CD14-positive monocyte (primary cell): ENCODE data around the gene CDH15. TPM values are rescaled to one million over a fixed set of nuclear protein-coding genes. Genes with fewer than 3 reads are reported as not detected.

Experiments used
- DNase-seq, 3 donors: peaks; one replicate each; pipeline ENCODE4 v3.0.0-alpha.2; 2011 to 2022
- H2AFZ ChIP-seq: 2 replicates; pipeline ENCODE4 v1.6.0; 2012; ENCODE audit warnings: mild to moderate bottlenecking, low read depth, low read length, inconsistent platforms; ENCODE audit not compliant: insufficient read depth, poor library complexity, severe bottlenecking
- H3K27ac ChIP-seq, 2 donors: 1 replicate in 1 of 2; 2 replicates in 1 of 2; pipeline ENCODE4 v1.5.1; 2012 to 2013; ENCODE audit warnings: low read length in 2 of 2, control low read depth in 1 of 2, inconsistent platforms in 1 of 2, low read depth in 1 of 2, mild to moderate bottlenecking in 1 of 2
- H3K27me3 ChIP-seq, 2 donors: one replicate each; pipeline versions ENCODE4 v1.6.0 to v1.6.1; 2011 to 2013; ENCODE audit warnings: low read length in 2 of 2; ENCODE audit not compliant: control insufficient read depth in 2 of 2, insufficient read depth in 2 of 2
- H3K36me3 ChIP-seq, 2 donors: replicated peaks in 1 of 2; 1 replicate in 1 of 2; 2 replicates in 1 of 2; pipeline versions ENCODE4 v1.5.1 to v1.6.1; 2012 to 2013; ENCODE audit warnings: low read length in 2 of 2, control low read depth in 1 of 2, inconsistent platforms in 1 of 2, mild to moderate bottlenecking in 1 of 2; ENCODE audit not compliant: insufficient read depth in 2 of 2, control insufficient read depth in 1 of 2
- H3K4me1 ChIP-seq, 2 donors: 1 replicate in 1 of 2; 2 replicates in 1 of 2; pipeline versions ENCODE4 v1.5.1 to v1.6.1; 2012 to 2013; ENCODE audit warnings: low read length in 2 of 2, control low read depth in 1 of 2, inconsistent platforms in 1 of 2, mild to moderate bottlenecking in 1 of 2, moderate library complexity in 1 of 2; ENCODE audit not compliant: insufficient read depth in 2 of 2, control insufficient read depth in 1 of 2
- H3K4me2 ChIP-seq: replicated peaks from 2 replicates; pipeline ENCODE3; 2012; ENCODE audit warnings: low read length, moderate library complexity, mild to moderate bottlenecking; ENCODE audit not compliant: poor library complexity, severe bottlenecking; ENCODE audit errors: extremely low read depth
- H3K4me3 ChIP-seq, 3 experiments: fragments of 200-600 bp in 1 of 3; sonication (generic) in 1 of 3; replicated peaks in 1 of 3; 1 replicate in 2 of 3; 2 replicates in 1 of 3; pipeline ENCODE4 v1.5.1; 2011 to 2013; ENCODE audit warnings: low read length in 3 of 3, mild to moderate bottlenecking in 3 of 3, control low read depth in 2 of 3, low read depth in 2 of 3, inconsistent platforms in 1 of 3, moderate library complexity in 1 of 3
- H3K79me2 ChIP-seq: 2 replicates; pipeline ENCODE4 v1.6.0; 2012; ENCODE audit warnings: mild to moderate bottlenecking, control low read depth, inconsistent platforms, low read length, moderate library complexity; ENCODE audit not compliant: insufficient read depth
- H3K9ac ChIP-seq: 2 replicates; pipeline ENCODE4 v1.6.0; 2017; ENCODE audit warnings: low read length, mild to moderate bottlenecking; ENCODE audit not compliant: insufficient read depth, poor library complexity, severe bottlenecking
- H3K9me3 ChIP-seq, 2 donors: replicated peaks in 1 of 2; 1 replicate in 1 of 2; 2 replicates in 1 of 2; pipeline versions ENCODE4 v1.5.1 to v1.6.1; 2012 to 2013; ENCODE audit warnings: low read length in 2 of 2, control low read depth in 1 of 2; ENCODE audit not compliant: control insufficient read depth in 1 of 2, insufficient read depth in 1 of 2
- H4K20me1 ChIP-seq: 2 replicates; pipeline ENCODE4 v1.6.0; 2012; ENCODE audit warnings: mild to moderate bottlenecking, low read length, control low read depth, moderate library complexity; ENCODE audit not compliant: insufficient read depth
- H3K27ac Mint-ChIP-seq, 7 donors: one replicate each; pipeline ENCODE4 v1.8.0; 2020; ENCODE audit warnings: mild to moderate bottlenecking in 7 of 7, mixed read lengths in 7 of 7, moderate library complexity in 6 of 7, inconsistent platforms in 2 of 7
- H3K27me3 Mint-ChIP-seq, 3 donors: one replicate each; pipeline ENCODE4 v1.8.0; 2021 to 2022; ENCODE audit warnings: low read depth in 3 of 3, mild to moderate bottlenecking in 3 of 3, mixed read lengths in 3 of 3, moderate library complexity in 3 of 3, inconsistent platforms in 1 of 3
- H3K36me3 Mint-ChIP-seq, 2 donors: one replicate each; pipeline ENCODE4 v1.8.0; 2020; ENCODE audit warnings: mixed read lengths in 2 of 2, inconsistent platforms in 1 of 2, mild to moderate bottlenecking in 1 of 2
- H3K4me1 Mint-ChIP-seq: one replicate; pipeline ENCODE4 v1.8.0; 2020; ENCODE audit warnings: mild to moderate bottlenecking, mixed read lengths
- H3K4me3 Mint-ChIP-seq, 2 donors: one replicate each; pipeline ENCODE4 v1.8.0; 2020; ENCODE audit warnings: mild to moderate bottlenecking in 2 of 2, mixed read lengths in 2 of 2, moderate library complexity in 1 of 2
- H3K9me3 Mint-ChIP-seq, 7 donors: one replicate each; pipeline ENCODE4 v1.8.0; 2020 to 2022; ENCODE audit warnings: mixed read lengths in 7 of 7, mild to moderate bottlenecking in 6 of 7, moderate library complexity in 6 of 7, inconsistent platforms in 2 of 7
- CTCF ChIP-seq: fragments of 200-600 bp; IDR thresholded peaks from one replicate; pipeline ENCODE4 v1.8.0; 2022; ENCODE audit warnings: antibody characterized with exemption, mild to moderate bottlenecking
- WGBS: methylation state at CpG from one replicate; pipeline ENCODE4 v1.1.5; 2013; ENCODE audit warnings: missing lambda C conversion rate; ENCODE audit not compliant: insufficient coverage; 5-methylcytosine and 5-hydroxymethylcytosine counted together
- intact Hi-C, 2 donors: fragments of 100-400 bp; cut with micrococcal nuclease; formaldehyde crosslinking; loops; one replicate each; pipeline versions ENCODE4 v1.15.0 to v1.15.1; 2023
- polyA plus RNA-seq, 3 donors: library from polyadenylated mRNA; depleted of rRNA in 1 of 3; unstranded in 2 of 3; stranded (reverse) in 1 of 3; fragments of 300-500 nt in 2 of 3; fragments of >200 nt in 1 of 3; fragmentation: Illumina TruSeq in 2 of 3; gene quantifications; 1 replicate in 2 of 3; 2 replicates in 1 of 3; pipeline ENCODE4 v1.2.3, GENCODE V29; 2012 to 2021

CDH15 gene
- polyA plus RNA-seq, 3 donors, result not detected

- H3K36me3 ChIP-seq, result no peaks in the 10 kb centered on the region
- H3K27me3 ChIP-seq, result peaks cover 0 to 21% of the 10 kb centered on the region in 2 donors
- intact Hi-C loops, result loop anchor here (1.0 to 5.0 kb wide), 4 partner anchors 224 to 430 kb away; partner anchors contain the start of genes GALNS (in 1 of the 2) and TRAPPC2L (in 1 of the 2)
- no peak overlapping the region for H3K27ac ChIP-seq
- Mint-ChIP-seq H3K4me1 (peaks cover 6% of the 10 kb centered on the region), H3K9me3 (peaks cover 0 to 4% (median 0%) of the 10 kb centered on the region in 7 donors), H3K27me3 (peaks cover 8 to 42% (median 26%) of the 10 kb centered on the region in 3 donors), H3K27ac (no peak overlapping the region), H3K36me3 (no peaks in the 10 kb centered on the region), H3K4me3 (no peak overlapping the region)
- WGBS, result 72% methylated on average over 16 of the region's 18 CpGs
- peaks cover 17 to 22% of the 10 kb centered on the region in 2 donors for H3K4me1 ChIP-seq
- H3K9me3 ChIP-seq, result no peaks in the 10 kb centered on the region
- no peak for DNase-seq
- no peaks in the 10 kb centered on the region for H4K20me1 ChIP-seq
- H3K79me2 ChIP-seq, result no peaks in the 10 kb centered on the region
- no peak overlapping the region for H3K9ac ChIP-seq
- peak overlapping the region; percentile 49 for H3K4me2 ChIP-seq
- no peak overlapping the region for H3K4me3 ChIP-seq
- H2AFZ ChIP-seq, result no peak overlapping the region
- TF ChIP-seq CTCF, result no peak
These were observed 4.7 kb upstream of the CDH15 start for GRCh38 chr16:89166696-89167424.

- TF ChIP-seq CTCF, result peak; percentile 94
- Histone ChIP-seq H3K79me2 (no peaks in the 10 kb centered on the region), H2AFZ (no peak overlapping the region), H3K4me2 (peak overlapping the region; percentile 49), H3K9me3 (no peaks in the 10 kb centered on the region), H3K9ac (no peak overlapping the region), H3K36me3 (no peaks in the 10 kb centered on the region), H3K4me3 (no peak overlapping the region), H3K27ac (no peak overlapping the region), H4K20me1 (no peaks in the 10 kb centered on the region), H3K27me3 (peaks cover 0 to 27% of the 10 kb centered on the region in 2 donors), H3K4me1 (peaks cover 18 to 24% of the 10 kb centered on the region in 2 donors)
- Mint-ChIP-seq H3K9me3 (peaks cover 0 to 4% (median 0%) of the 10 kb centered on the region in 7 donors), H3K36me3 (no peaks in the 10 kb centered on the region), H3K4me1 (peaks cover 6% of the 10 kb centered on the region), H3K27me3 (peaks cover 8 to 49% (median 26%) of the 10 kb centered on the region in 3 donors), H3K27ac (no peak overlapping the region), H3K4me3 (no peak overlapping the region)
- DNase-seq, result peak; percentile 78 to 81 (median 79)
- 9% methylated on average over 12 of the region's 18 CpGs for WGBS
- intact Hi-C loops, result loop anchor here (1.0 to 5.0 kb wide), 4 partner anchors 225 to 430 kb away; partner anchors contain the start of genes GALNS (in 1 of the 2) and TRAPPC2L (in 1 of the 2)
These were observed 4.1 kb upstream of the CDH15 start for GRCh38 chr16:89167425-89167941.
